GM12878 (cell line): ENCODE results near the gene HMGB1.

Experiments used
- ATF3 ChIP-seq: IDR thresholded peaks from 2 replicates; pipeline ENCODE4 v1.6.1; 2011; ENCODE audit warnings: low read depth, mild to moderate bottlenecking, low read length, moderate library complexity, borderline replicate concordance; ENCODE audit errors: extremely low read depth
- CBX5 ChIP-seq: sonication (generic); IDR thresholded peaks from 2 replicates; pipeline ENCODE4 v1.6.1; 2016; ENCODE audit warnings: low read depth, moderate library complexity, mild to moderate bottlenecking, inconsistent platforms
- CREB1 ChIP-seq: IDR thresholded peaks from 2 replicates; pipeline ENCODE4 v1.6.1; 2012; ENCODE audit warnings: low read depth, mild to moderate bottlenecking, inconsistent platforms
- CTCF ChIP-seq, 3 experiments: IDR thresholded peaks in 2 of 3; conservative IDR thresholded peaks in 1 of 3; 2 replicates each; pipeline ENCODE4 v1.5.1; 2011; ENCODE audit warnings: low read depth in 3 of 3, low read length in 3 of 3, mild to moderate bottlenecking in 3 of 3, control low read depth in 2 of 3, moderate library complexity in 2 of 3, inconsistent platforms in 1 of 3, mixed read lengths in 1 of 3; ENCODE audit not compliant: control insufficient read depth in 2 of 3, insufficient read depth in 1 of 3; ENCODE audit errors: extremely low read depth in 1 of 3
- EED ChIP-seq: sonication (generic); IDR thresholded peaks from 2 replicates; pipeline ENCODE4 v1.6.1; 2016; ENCODE audit warnings: antibody characterized with exemption, low read depth
- EP300 ChIP-seq, 2 experiments: fragments of 150-350 bp in 1 of 2; IDR thresholded peaks; 2 replicates each; pipeline ENCODE4 v1.6.1; 2011 to 2012; ENCODE audit warnings: low read depth in 2 of 2, low read length in 2 of 2, borderline replicate concordance in 1 of 2, improper control_type of control experiment in 1 of 2, inconsistent platforms in 1 of 2; ENCODE audit not compliant: control insufficient read depth in 1 of 2
- LARP7 ChIP-seq: fragments of 450-650 bp; IDR thresholded peaks from 2 replicates; pipeline ENCODE4 v1.6.1; 2017; ENCODE audit warnings: mild to moderate bottlenecking
- POLR2A ChIP-seq: IDR thresholded peaks from 2 replicates; pipeline ENCODE4 v1.6.1; 2011; ENCODE audit warnings: low read depth, mild to moderate bottlenecking, low read length
- TAF1 ChIP-seq: IDR thresholded peaks from 2 replicates; pipeline ENCODE4 v1.6.1; 2011; ENCODE audit warnings: mild to moderate bottlenecking, low read depth, low read length, borderline replicate concordance
- TBL1XR1 ChIP-seq: IDR thresholded peaks from 2 replicates; pipeline ENCODE4 v1.6.1; 2012; ENCODE audit warnings: low read depth, low read length, improper control_type of control experiment
- TCF7 ChIP-seq: IDR thresholded peaks from 2 replicates; pipeline ENCODE4 v1.6.1; 2014; ENCODE audit warnings: antibody characterized with exemption, borderline replicate concordance
- ZBTB4 ChIP-seq: fragments of 450-650 bp; formaldehyde crosslinking; IDR thresholded peaks from 2 replicates; pipeline ENCODE4 v1.4.0; 2022; ENCODE audit warnings: mild to moderate bottlenecking, moderate library complexity
- ZBTB40 ChIP-seq: fragments of 450-650 bp; IDR thresholded peaks from 2 replicates; pipeline ENCODE4 v1.6.1; 2016; ENCODE audit warnings: mild to moderate bottlenecking, moderate library complexity, borderline replicate concordance
- ZNF592 ChIP-seq: fragments of 450-650 bp; IDR thresholded peaks from 2 replicates; pipeline ENCODE4 v1.6.1; 2017; ENCODE audit warnings: mild to moderate bottlenecking, moderate library complexity

GRCh38 chr13:30429235-30429634, 36.5 kb downstream of the HMGB1 start:
- TF ChIP-seq CREB1 (no peak), CTCF (IDR thresholded peaks at IDR 0.05 in 2 of 3, conservative IDR thresholded peaks at IDR 0.05 in 1 of 3; ENCODE audit: control insufficient read depth in 2 of 3, extremely low read depth in 1 of 3, insufficient read depth in 1 of 3, low read depth in 3 of 3, low read length in 3 of 3) (no peak), POLR2A (no peak), TCF7 (no peak), EP300 (IDR thresholded peaks at IDR 0.05; ENCODE audit: borderline replicate concordance in 1 of 2, control insufficient read depth in 1 of 2, low read depth in 2 of 2, low read length in 2 of 2) (no peak), ZBTB40 (no peak), ZNF592 (no peak), CBX5 (no peak), EED (no peak), ATF3 (no peak), TAF1 (no peak), ZBTB4 (CRISPR knock-in tag) (no peak), LARP7 (no peak), TBL1XR1 (no peak)
